WTC11 (cell line): Measurements from ENCODE around the gene POU2F3. TPM values are rescaled to one million over a fixed set of nuclear protein-coding genes. Genes with fewer than 3 reads are reported as not detected.
"Not testable (repeated sequence)": the region's sequence is repeated elsewhere in the genome, so short reads cannot be mapped to it uniquely, and the experiment has no call there.

Experiments
- ATAC-seq: fragments of 200-7000 bp; cut with Tn5 transposase; 2 replicates; pipeline ENCODE4 v1.10.0; 2021; ENCODE audit warnings: mild to moderate bottlenecking, moderate library complexity
- CTCF ChIA-PET: fragments of 300-600 bp; sonication (Branson Sonifier 250); formaldehyde crosslinking; loops from one replicate; lab custom pipeline; 2021; ENCODE audit warnings: antibody characterized with exemption; lab: Charles Lee
- POLR2A ChIA-PET: fragments of 350-600 bp; sonication (Branson Sonifier 250); formaldehyde crosslinking; loops from one replicate; lab custom pipeline; 2021; ENCODE audit warnings: antibody characterized with exemption; lab: Charles Lee
- DNase-seq: peaks from one replicate; pipeline ENCODE4 v3.0.0; 2021; ENCODE audit warnings: low spot score
- H3K27ac Mint-ChIP-seq: 2 replicates; pipeline ENCODE4 v1.8.0; 2021; ENCODE audit warnings: mixed read lengths
- H3K27me3 Mint-ChIP-seq: 2 replicates; pipeline ENCODE4 v1.8.0; 2021; ENCODE audit warnings: low read depth, mild to moderate bottlenecking, moderate library complexity, mixed read lengths
- H3K36me3 Mint-ChIP-seq: 2 replicates; pipeline ENCODE4 v1.8.0; 2021; ENCODE audit warnings: mixed read lengths
- H3K4me1 Mint-ChIP-seq: 2 replicates; pipeline ENCODE4 v1.8.0; 2022; ENCODE audit warnings: mixed read lengths
- H3K4me3 Mint-ChIP-seq: 2 replicates; pipeline ENCODE4 v1.8.0; 2021; ENCODE audit warnings: mild to moderate bottlenecking, moderate library complexity, mixed read lengths
- H3K9me3 Mint-ChIP-seq: 2 replicates; pipeline ENCODE4 v1.8.0; 2021; ENCODE audit warnings: mixed read lengths
- ATF1 ChIP-seq: sonication (generic); formaldehyde crosslinking; IDR thresholded peaks from 2 replicates; pipeline ENCODE4 v1.8.1; 2023; ENCODE audit warnings: mild to moderate bottlenecking, moderate library complexity, missing genetic modification reagents
- CDX4 ChIP-seq: fragments of 250-450 bp; sonication (Bioruptor Pico); IDR thresholded peaks from 2 replicates; pipeline ENCODE4 v1.9.0; 2021; ENCODE audit warnings: moderate library complexity, mild to moderate bottlenecking, inconsistent platforms, borderline replicate concordance
- CREB1 ChIP-seq: sonication (generic); formaldehyde crosslinking; IDR thresholded peaks from 2 replicates; pipeline ENCODE4 v1.8.0; 2023; ENCODE audit warnings: mild to moderate bottlenecking, missing genetic modification reagents
- ELF4 ChIP-seq: sonication (generic); formaldehyde crosslinking; IDR thresholded peaks from 2 replicates; pipeline ENCODE4 v1.8.1; 2022; ENCODE audit warnings: low read depth, mild to moderate bottlenecking, moderate library complexity, missing genetic modification reagents
- EMX1 ChIP-seq: fragments of 250-450 bp; sonication (Bioruptor Pico); IDR thresholded peaks from 2 replicates; pipeline ENCODE4 v1.8.0; 2021; ENCODE audit warnings: mild to moderate bottlenecking
- ESRRA ChIP-seq: sonication (generic); formaldehyde crosslinking; IDR thresholded peaks from 2 replicates; pipeline ENCODE4 v1.8.1; 2022; ENCODE audit warnings: mild to moderate bottlenecking, missing genetic modification reagents, borderline replicate concordance
- ETV6 ChIP-seq: sonication (generic); formaldehyde crosslinking; IDR thresholded peaks from 2 replicates; pipeline ENCODE4 v1.8.1; 2022; ENCODE audit warnings: mild to moderate bottlenecking, missing genetic modification reagents
- FOXK1 ChIP-seq: sonication (generic); formaldehyde crosslinking; IDR thresholded peaks from 2 replicates; pipeline ENCODE4 v1.8.0; 2022; ENCODE audit warnings: mild to moderate bottlenecking, moderate library complexity, missing genetic modification reagents
- JAZF1 ChIP-seq: fragments of 250-450 bp; sonication (Bioruptor Pico); IDR thresholded peaks from 2 replicates; pipeline ENCODE4 v1.9.0; 2021; ENCODE audit warnings: moderate library complexity, mild to moderate bottlenecking, inconsistent platforms
- NFE2L1 ChIP-seq: sonication (generic); formaldehyde crosslinking; IDR thresholded peaks from 2 replicates; pipeline ENCODE4 v1.8.1; 2023; ENCODE audit warnings: missing genetic modification reagents
- NR1H2 ChIP-seq: sonication (generic); formaldehyde crosslinking; IDR thresholded peaks from 2 replicates; pipeline ENCODE4 v1.9.0; 2021; ENCODE audit warnings: mild to moderate bottlenecking, moderate library complexity, missing genetic modification reagents
- NR2C2 ChIP-seq: sonication (generic); formaldehyde crosslinking; IDR thresholded peaks from 2 replicates; pipeline ENCODE4 v1.8.0; 2022; ENCODE audit warnings: mild to moderate bottlenecking, missing genetic modification reagents
- OVOL2 ChIP-seq: fragments of 250-450 bp; sonication (Bioruptor Pico); IDR thresholded peaks from 2 replicates; pipeline ENCODE4 v1.9.0; 2021; ENCODE audit warnings: mild to moderate bottlenecking, borderline replicate concordance
- PRRX2 ChIP-seq: fragments of 250-450 bp; sonication (Bioruptor Pico); IDR thresholded peaks from 2 replicates; pipeline ENCODE4 v1.8.0; 2021; ENCODE audit warnings: mild to moderate bottlenecking
- TEAD1 ChIP-seq: sonication (generic); formaldehyde crosslinking; IDR thresholded peaks from 2 replicates; pipeline ENCODE4 v1.8.0; 2022; ENCODE audit warnings: mild to moderate bottlenecking, missing genetic modification reagents
- TP53 ChIP-seq: sonication (generic); formaldehyde crosslinking; IDR thresholded peaks from 2 replicates; pipeline ENCODE4 v1.8.1; 2023; ENCODE audit warnings: mild to moderate bottlenecking, missing genetic modification reagents
- USF1 ChIP-seq: sonication (generic); formaldehyde crosslinking; IDR thresholded peaks from 2 replicates; pipeline ENCODE4 v1.8.0; 2022; ENCODE audit warnings: mild to moderate bottlenecking, missing genetic modification reagents
- ZBTB21 ChIP-seq: sonication (generic); formaldehyde crosslinking; IDR thresholded peaks from 2 replicates; pipeline ENCODE4 v1.8.1; 2023; ENCODE audit warnings: mild to moderate bottlenecking, missing genetic modification reagents, borderline replicate concordance
- ZNF317 ChIP-seq: sonication (generic); formaldehyde crosslinking; IDR thresholded peaks from 2 replicates; pipeline ENCODE4 v1.8.1; 2023; ENCODE audit warnings: low read depth, mild to moderate bottlenecking, moderate library complexity, missing genetic modification reagents, borderline replicate concordance
- ZNF671 ChIP-seq: fragments of 250-450 bp; sonication (Bioruptor Pico); IDR thresholded peaks from 2 replicates; pipeline ENCODE4 v1.8.0; 2021; ENCODE audit warnings: mild to moderate bottlenecking
- total RNA-seq: library from RNA; stranded (reverse); gene quantifications from 3 replicates; pipeline ENCODE4 v1.2.3, GENCODE V29; 2021

Gene POU2F3
- total RNA-seq, 1 experiment from 2014 or later: 0.61 TPM

DNA sequence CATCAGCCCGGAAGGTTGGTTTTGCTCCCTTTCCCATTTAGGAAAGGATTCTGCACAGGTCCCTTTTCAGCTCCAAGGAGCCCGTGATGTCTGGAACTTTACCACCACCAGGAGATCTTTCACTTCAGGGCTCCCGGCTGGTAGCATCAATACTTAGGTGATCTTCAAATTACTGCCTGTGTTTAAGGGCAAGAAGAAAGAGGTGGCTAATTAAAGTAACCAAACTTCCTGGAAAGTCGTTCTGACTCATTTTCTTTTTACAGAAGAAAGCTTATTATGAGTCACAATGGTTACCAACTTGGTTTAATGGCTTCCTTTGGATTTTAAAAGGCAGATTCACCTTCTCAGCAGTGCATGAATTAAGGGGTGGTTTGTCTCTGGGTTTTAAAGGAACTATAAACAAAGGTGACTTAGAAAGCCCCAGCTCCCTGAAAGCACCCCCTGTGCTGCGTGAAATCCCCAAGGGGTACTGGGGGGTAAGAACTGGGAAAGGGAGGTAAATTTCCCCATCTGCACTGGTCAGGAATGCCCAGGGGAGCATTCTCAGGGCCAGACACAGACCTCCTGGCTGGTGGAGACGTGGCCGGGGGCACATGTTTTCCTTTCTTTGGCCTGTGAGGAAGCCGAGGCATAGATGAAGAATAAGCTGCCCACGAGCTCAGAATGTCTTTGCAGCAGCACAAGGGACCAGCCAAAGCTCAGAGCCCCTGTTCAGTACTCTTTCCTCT lies 8.8 kb downstream of the POU2F3 start (continued):
- TF ChIP-seq TEAD1: no peak
- no peak for TF ChIP-seq ZBTB21 (CRISPR knock-in tag)
- TF ChIP-seq CREB1 (CRISPR knock-in tag): no peak
- TF ChIP-seq JAZF1 (CRISPR knock-in tag): no peak
- no peak for TF ChIP-seq TP53 (CRISPR knock-in tag)
- no peak for TF ChIP-seq NFE2L1 (CRISPR knock-in tag)

DNA sequence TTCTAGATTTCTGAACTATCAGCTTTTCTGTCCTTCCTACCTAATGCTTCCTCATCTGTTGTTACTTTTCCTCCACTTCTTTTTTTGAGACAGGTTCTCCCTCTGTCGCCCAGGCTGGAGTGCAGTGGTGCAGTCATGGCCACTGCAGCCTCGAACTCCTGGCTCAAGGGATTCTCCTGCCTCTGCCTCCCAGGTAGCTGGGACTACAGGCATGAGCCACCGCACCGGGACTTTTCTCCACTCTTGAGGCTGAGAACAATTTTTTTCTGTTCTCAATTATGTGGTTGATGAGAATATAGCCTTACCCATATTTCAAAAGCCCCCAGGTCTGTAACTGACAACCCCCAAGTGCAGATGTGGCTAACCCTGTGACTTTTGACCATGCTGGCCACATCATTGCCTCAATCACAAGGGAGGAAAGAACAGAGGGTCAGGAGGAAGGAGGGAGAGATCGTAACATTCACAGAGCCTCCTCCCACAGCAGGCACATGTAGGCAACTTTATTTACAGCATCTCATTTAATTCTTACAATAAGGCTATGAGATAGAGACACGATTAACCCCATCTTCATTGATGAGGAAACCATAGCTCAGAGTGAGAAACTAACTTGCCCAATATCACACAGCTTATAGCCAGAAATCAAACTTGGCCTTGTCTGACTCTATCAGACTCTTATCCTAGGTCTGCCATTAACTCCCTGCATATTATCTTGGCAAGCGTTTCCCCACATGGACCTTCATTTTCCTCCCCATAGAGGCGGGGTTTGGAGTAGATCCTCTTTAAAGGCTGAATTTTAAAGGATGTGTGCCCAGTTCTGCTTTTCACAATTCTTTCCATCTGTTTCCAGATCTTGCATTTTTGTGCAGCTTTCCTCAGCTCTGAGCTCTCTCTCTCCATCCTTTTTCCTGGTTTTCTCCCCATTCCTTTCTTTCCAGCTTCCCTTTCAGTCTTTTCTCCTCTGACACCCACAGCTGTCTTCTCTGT lies 9.6 kb downstream of the POU2F3 start:
- Mint-ChIP-seq H3K4me1 (peaks cover 53% of the 10 kb centered on the region), H3K27ac (no peak overlapping the region), H3K4me3 (no peak overlapping the region), H3K27me3 (peaks cover 60% of the 10 kb centered on the region), H3K9me3 (no peaks in the 10 kb centered on the region), H3K36me3 (no peaks in the 10 kb centered on the region)
- ATAC-seq (no peak), DNase-seq (no peak)
- ChIA-PET POLR2A (interaction anchor here (0.6 to 0.8 kb wide), 3 partner anchors 12 to 55 kb away, joined by 3 read pairs; no protein-coding TSS in a partner anchor), CTCF (interaction anchor here (0.7 to 24.2 kb wide), 7 partner anchors 10 to 137 kb away, joined by 3 to 623 read pairs (median 4); partner anchors contain the start of gene POU2F3)
- no peak for TF ChIP-seq PRRX2
- TF ChIP-seq FOXK1 (CRISPR knock-in tag): no peak
- no peak for TF ChIP-seq ETV6 (CRISPR knock-in tag)
- no peak for TF ChIP-seq EMX1 (CRISPR knock-in tag)
- TF ChIP-seq TEAD1: no peak
- TF ChIP-seq ATF1 (CRISPR knock-in tag): no peak
- TF ChIP-seq ZNF317 (CRISPR knock-in tag): no peak
- TF ChIP-seq ESRRA: no peak
- no peak for TF ChIP-seq OVOL2 (CRISPR knock-in tag)
- TF ChIP-seq ELF4 (CRISPR knock-in tag): no peak
- TF ChIP-seq USF1 (CRISPR knock-in tag): no peak
- no peak for TF ChIP-seq CDX4
- TF ChIP-seq ZNF671: no peak
- TF ChIP-seq NR2C2 (CRISPR knock-in tag): no peak
- TF ChIP-seq NR1H2 (CRISPR knock-in tag): no peak

DNA sequence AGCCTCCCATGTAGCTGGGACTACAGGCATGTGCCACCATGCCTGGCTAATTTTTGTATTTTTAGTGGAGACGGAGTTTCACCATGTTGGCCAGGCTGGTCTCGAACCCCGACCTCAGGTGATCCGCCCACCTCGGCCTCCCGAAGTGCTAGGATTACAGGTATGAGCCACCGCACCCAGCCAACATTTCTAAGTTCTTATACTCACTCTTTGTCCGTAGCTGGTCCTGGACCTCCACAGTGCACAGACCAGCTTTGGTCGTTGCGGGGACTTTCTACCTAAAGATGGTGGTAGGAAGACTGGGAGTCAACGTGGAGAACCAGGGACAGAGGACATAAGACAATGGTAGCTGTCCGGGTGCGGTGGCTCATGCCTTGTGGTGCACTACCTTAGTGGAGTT lies 13.4 kb downstream of the POU2F3 start:
- H3K36me3 Mint-ChIP-seq, H3K9me3 Mint-ChIP-seq, H3K27ac Mint-ChIP-seq, H3K4me3 Mint-ChIP-seq, POLR2A ChIA-PET, DNase-seq, ATAC-seq: not testable (repeated sequence)
- CTCF ChIA-PET: interaction anchor here (1.4 to 24.2 kb wide), 2 partner anchors 14 to 48 kb away, joined by 3 to 623 read pairs; no protein-coding TSS in a partner anchor
- peaks cover 58% of the 10 kb centered on the region for H3K4me1 Mint-ChIP-seq
- peaks cover 68% of the 10 kb centered on the region for H3K27me3 Mint-ChIP-seq
